H9 (cell line): ENCODE data around the gene RILP. TPM values are rescaled to one million over a fixed set of nuclear protein-coding genes. Genes with fewer than 3 reads are reported as not detected.
A peak's percentile ranks its signal among the peaks of the same experiment; 100 is the strongest.

Source experiments
- DNase-seq: peaks from one replicate; pipeline ENCODE4 v3.0.0-alpha.2; 2017
- H2AFZ ChIP-seq: one replicate; pipeline ENCODE4 v1.6.1; 2013; ENCODE audit warnings: mild to moderate bottlenecking, low read length, control low read depth, moderate library complexity
- H2AK5ac ChIP-seq: 2 replicates; pipeline ENCODE4 v1.6.1; 2013; ENCODE audit warnings: low read length, control low read depth, mixed read lengths; ENCODE audit not compliant: insufficient read length
- H2BK120ac ChIP-seq: one replicate; pipeline ENCODE4 v1.6.1; 2013; ENCODE audit warnings: low read depth, mild to moderate bottlenecking, low read length, control low read depth, inconsistent platforms; ENCODE audit not compliant: poor library complexity, severe bottlenecking
- H2BK12ac ChIP-seq: 2 replicates; pipeline ENCODE4 v1.6.1; 2013; ENCODE audit warnings: low read length, control low read depth, mixed read lengths, low read depth; ENCODE audit not compliant: insufficient read length
- H2BK15ac ChIP-seq: 2 replicates; pipeline ENCODE4 v1.6.1; 2013; ENCODE audit warnings: low read depth, low read length, control low read depth
- H2BK20ac ChIP-seq: one replicate; pipeline ENCODE4 v1.6.1; 2013; ENCODE audit warnings: low read depth, mild to moderate bottlenecking, low read length, control low read depth, inconsistent platforms; ENCODE audit not compliant: poor library complexity, severe bottlenecking
- H2BK5ac ChIP-seq: 2 replicates; pipeline ENCODE4 v1.6.1; 2013; ENCODE audit warnings: low read length, control low read depth, mixed read lengths; ENCODE audit not compliant: insufficient read length
- H3K14ac ChIP-seq: 2 replicates; pipeline ENCODE4 v1.6.1; 2013; ENCODE audit warnings: low read length, control low read depth; ENCODE audit not compliant: insufficient read depth
- H3K18ac ChIP-seq: 2 replicates; pipeline ENCODE4 v1.6.1; 2013; ENCODE audit warnings: low read depth, mild to moderate bottlenecking, mixed read lengths, low read length, control low read depth; ENCODE audit not compliant: insufficient read length
- H3K23ac ChIP-seq: 2 replicates; pipeline ENCODE4 v1.6.1; 2013; ENCODE audit warnings: low read length, control low read depth, mixed read lengths, low read depth; ENCODE audit not compliant: insufficient read length
- H3K23me2 ChIP-seq: 2 replicates; pipeline ENCODE4 v1.6.1; 2013; ENCODE audit warnings: low read depth, mild to moderate bottlenecking, mixed read lengths, low read length, control low read depth; ENCODE audit not compliant: insufficient read length, poor library complexity, severe bottlenecking
- H3K27ac ChIP-seq: 2 replicates; pipeline ENCODE4 v1.5.1; 2013; ENCODE audit warnings: low read length, control low read depth, mixed read lengths, low read depth; ENCODE audit not compliant: insufficient read length
- H3K27me3 ChIP-seq: 2 replicates; pipeline ENCODE4 v1.6.1; 2013; ENCODE audit warnings: low read length, control low read depth, inconsistent platforms; ENCODE audit not compliant: insufficient read depth
- H3K4ac ChIP-seq: 2 replicates; pipeline ENCODE4 v1.6.1; 2013; ENCODE audit warnings: low read depth, mild to moderate bottlenecking, control low read depth, inconsistent platforms, low read length, moderate library complexity
- H3K4me1 ChIP-seq: 2 replicates; pipeline ENCODE4 v1.6.1; 2013; ENCODE audit warnings: low read length, control low read depth, inconsistent platforms; ENCODE audit not compliant: insufficient read depth
- H3K4me2 ChIP-seq: 2 replicates; pipeline ENCODE4 v1.6.1; 2013; ENCODE audit warnings: low read length, control low read depth, mixed read lengths; ENCODE audit not compliant: insufficient read length, insufficient read depth
- H3K56ac ChIP-seq: 2 replicates; pipeline ENCODE4 v1.6.1; 2013; ENCODE audit warnings: low read depth, mild to moderate bottlenecking, mixed read lengths, low read length, control low read depth; ENCODE audit not compliant: insufficient read length
- H3K79me1 ChIP-seq: 2 replicates; pipeline ENCODE4 v1.6.1; 2013; ENCODE audit warnings: low read depth, mild to moderate bottlenecking, moderate library complexity, low read length, control low read depth, inconsistent platforms; ENCODE audit not compliant: insufficient read depth, poor library complexity, severe bottlenecking
- H3K79me2 ChIP-seq: 2 replicates; pipeline ENCODE4 v1.6.1; 2013; ENCODE audit warnings: low read length, control low read depth, inconsistent platforms; ENCODE audit not compliant: insufficient read depth
- H3K9ac ChIP-seq: 2 replicates; pipeline ENCODE4 v1.6.1; 2013; ENCODE audit warnings: low read length, control low read depth, mixed read lengths; ENCODE audit not compliant: insufficient read length; ENCODE audit errors: extremely low read depth
- H3K9me3 ChIP-seq: one replicate; pipeline ENCODE4 v1.6.1; 2013; ENCODE audit warnings: low read depth, low read length, inconsistent platforms; ENCODE audit not compliant: control insufficient read depth
- H3T11ph ChIP-seq: one replicate; pipeline ENCODE4 v1.6.1; 2013; ENCODE audit warnings: mild to moderate bottlenecking, low read length, control low read depth, inconsistent platforms
- H4K20me1 ChIP-seq: one replicate; pipeline ENCODE4 v1.6.1; 2013; ENCODE audit not compliant: control insufficient read depth, insufficient read length, insufficient read depth
- H4K5ac ChIP-seq: 2 replicates; pipeline ENCODE4 v1.6.1; 2013; ENCODE audit warnings: low read depth, mild to moderate bottlenecking, mixed read lengths, low read length, control low read depth; ENCODE audit not compliant: insufficient read length
- H4K8ac ChIP-seq: replicated peaks from 2 replicates; pipeline ENCODE4 v1.6.1; 2013; ENCODE audit warnings: low read length, control low read depth, mixed read lengths, low read depth; ENCODE audit not compliant: insufficient read length
- H4K91ac ChIP-seq: 2 replicates; pipeline ENCODE4 v1.6.1; 2013; ENCODE audit warnings: low read depth, mild to moderate bottlenecking, moderate library complexity, mixed read lengths, low read length, control low read depth; ENCODE audit not compliant: insufficient read length
- H3K27ac Mint-ChIP-seq, 3 experiments: 2 replicates in 2 of 3; 3 replicates in 1 of 3; pipeline ENCODE4 v1.8.0; 2020 to 2021; ENCODE audit warnings: mixed read lengths in 3 of 3, mild to moderate bottlenecking in 1 of 3, moderate library complexity in 1 of 3
- H3K27me3 Mint-ChIP-seq: 2 replicates; pipeline ENCODE4 v1.8.0; 2021; ENCODE audit warnings: low read depth, mild to moderate bottlenecking, moderate library complexity, mixed read lengths
- H3K36me3 Mint-ChIP-seq, 3 experiments: 2 replicates in 2 of 3; 3 replicates in 1 of 3; pipeline ENCODE4 v1.8.0; 2020 to 2021; ENCODE audit warnings: low read depth in 3 of 3, mixed read lengths in 3 of 3; ENCODE audit not compliant: insufficient read depth in 1 of 3
- H3K4me1 Mint-ChIP-seq, 2 experiments: 2 replicates each; pipeline ENCODE4 v1.8.0; 2020; ENCODE audit warnings: mixed read lengths in 2 of 2
- H3K4me3 Mint-ChIP-seq, 2 experiments: 2 replicates in 1 of 2; 3 replicates in 1 of 2; pipeline ENCODE4 v1.8.0; 2020 to 2021; ENCODE audit warnings: mild to moderate bottlenecking in 2 of 2, mixed read lengths in 2 of 2, moderate library complexity in 1 of 2
- H3K9me3 Mint-ChIP-seq, 2 experiments: 2 replicates in 1 of 2; 3 replicates in 1 of 2; pipeline ENCODE4 v1.8.0; 2020; ENCODE audit warnings: mild to moderate bottlenecking in 2 of 2, mixed read lengths in 2 of 2, moderate library complexity in 1 of 2
- CTCF ChIP-seq: fragments of 200-600 bp; sonication (generic); conservative IDR thresholded peaks from 3 replicates; pipeline ENCODE4 v1.8.0; 2021; ENCODE audit warnings: antibody characterized with exemption, mild to moderate bottlenecking
- WGBS: extraction: QIAGEN DNeasy Blood & Tissue Kit; methylation state at CpG from one replicate; pipeline ENCODE4 v1.1.7; 2013; ENCODE audit warnings: missing lambda C conversion rate, low lambda C conversion rate, mixed read lengths; ENCODE audit not compliant: insufficient read length; ENCODE audit errors: extremely low coverage; 5-methylcytosine and 5-hydroxymethylcytosine counted together
- total RNA-seq: library from RNA; stranded (reverse); gene quantifications from 2 replicates; pipeline ENCODE4 v1.2.1, GENCODE V29; 2021

The RILP gene
- total RNA-seq, 1 experiment from 2014 or later = 5.4 TPM

- no peak overlapping the region for H4K5ac ChIP-seq
- Mint-ChIP-seq H3K9me3 (peaks cover 5 to 9% of the 10 kb centered on the region in 2 experiments), H3K4me3 (no peak overlapping the region; a peak in 1 of 5 replicates), H3K4me1 (no peaks in the 10 kb centered on the region), H3K27ac (peak overlapping the region in 1 of 3 experiments; percentile 92; a peak in 1 of 7 replicates), H3K27me3 (no peaks in the 10 kb centered on the region; the same call in 1 of the 2 replicates), H3K36me3 (no peaks in the 10 kb centered on the region; a peak in 1 of 7 replicates)
- H3K4me1 ChIP-seq = no peaks in the 10 kb centered on the region
- no peak overlapping the region for H4K8ac ChIP-seq
- H3K18ac ChIP-seq = no peak overlapping the region
- H3K79me1 ChIP-seq = no peaks in the 10 kb centered on the region
- no peak overlapping the region for H2BK12ac ChIP-seq
- H4K20me1 ChIP-seq = no peaks in the 10 kb centered on the region
- no peak for TF ChIP-seq CTCF
- no peaks in the 10 kb centered on the region for H3K23me2 ChIP-seq
- H3K79me2 ChIP-seq = no peaks in the 10 kb centered on the region
- H3K27me3 ChIP-seq = no peaks in the 10 kb centered on the region
- no peak overlapping the region for H2BK120ac ChIP-seq
- H2BK20ac ChIP-seq = no peak overlapping the region
- H3K27ac ChIP-seq = no peak overlapping the region
- H2BK5ac ChIP-seq = no peak overlapping the region
- H3T11ph ChIP-seq = no peak overlapping the region
- no peak overlapping the region for H3K56ac ChIP-seq
- H3K9me3 ChIP-seq = no peaks in the 10 kb centered on the region
- H2AFZ ChIP-seq = no peak overlapping the region
- H2BK15ac ChIP-seq = no peak overlapping the region
- no peak overlapping the region for H3K23ac ChIP-seq
- WGBS = no CpG with 5 or more reads among the region's 5 CpGs
- no peak overlapping the region for H4K91ac ChIP-seq
- no peak overlapping the region for H3K14ac ChIP-seq
- DNase-seq = no peak
- no peak overlapping the region for H3K4me2 ChIP-seq
- no peak overlapping the region for H3K9ac ChIP-seq
- H2AK5ac ChIP-seq = no peak overlapping the region
- H3K4ac ChIP-seq = no peak overlapping the region
Measured at GRCh38 chr17:1697681-1698080, 48.0 kb upstream of the RILP start.
